Esophagus mucosa (tissue), 1 donor: ENCODE measurements around the gene C4orf17. TPM values are rescaled to one million over a fixed set of nuclear protein-coding genes. Genes with fewer than 3 reads are reported as not detected.

Experiments used
- ATAC-seq: fragments of 200-7000 bp; cut with Tn5 transposase; one replicate; pipeline ENCODE4 v1.9.1; 2020
- total RNA-seq: library from RNA; stranded (reverse); gene quantifications from one replicate; pipeline ENCODE4 v1.2.4, GENCODE V29; 2023
- donor health status: DM: yes; HTN: yes; CAD: no.

Gene C4orf17
- total RNA-seq, 1 donor from 2014 or later, result not detected

DNA sequence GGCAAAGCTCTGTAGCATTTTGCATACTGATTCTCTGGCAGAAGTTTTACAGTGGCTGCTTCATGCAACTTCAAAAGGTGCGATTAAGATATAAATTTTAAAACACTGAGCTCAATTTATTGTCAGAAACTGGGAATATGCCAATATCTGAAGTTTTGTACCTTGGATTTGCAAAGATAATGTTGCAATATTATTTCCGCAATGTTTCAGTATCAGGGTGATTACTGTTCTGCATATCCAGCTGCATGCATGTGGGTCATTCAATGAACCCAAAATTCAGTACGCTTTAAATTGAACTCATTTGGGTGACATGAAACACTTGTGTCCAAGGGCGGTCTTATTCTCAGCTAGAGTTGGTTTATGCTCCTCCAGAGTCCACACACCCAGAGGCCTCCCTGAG is 26.9 kb downstream of the C4orf17 start:
- no peak for ATAC-seq

- ATAC-seq, result no peak
Measured at GRCh38 chr4:99540277-99540939, 29.6 kb downstream of the C4orf17 start.

- no peak for ATAC-seq
Measured at GRCh38 chr4:99552872-99553271, 42.1 kb downstream of the C4orf17 start.

DNA sequence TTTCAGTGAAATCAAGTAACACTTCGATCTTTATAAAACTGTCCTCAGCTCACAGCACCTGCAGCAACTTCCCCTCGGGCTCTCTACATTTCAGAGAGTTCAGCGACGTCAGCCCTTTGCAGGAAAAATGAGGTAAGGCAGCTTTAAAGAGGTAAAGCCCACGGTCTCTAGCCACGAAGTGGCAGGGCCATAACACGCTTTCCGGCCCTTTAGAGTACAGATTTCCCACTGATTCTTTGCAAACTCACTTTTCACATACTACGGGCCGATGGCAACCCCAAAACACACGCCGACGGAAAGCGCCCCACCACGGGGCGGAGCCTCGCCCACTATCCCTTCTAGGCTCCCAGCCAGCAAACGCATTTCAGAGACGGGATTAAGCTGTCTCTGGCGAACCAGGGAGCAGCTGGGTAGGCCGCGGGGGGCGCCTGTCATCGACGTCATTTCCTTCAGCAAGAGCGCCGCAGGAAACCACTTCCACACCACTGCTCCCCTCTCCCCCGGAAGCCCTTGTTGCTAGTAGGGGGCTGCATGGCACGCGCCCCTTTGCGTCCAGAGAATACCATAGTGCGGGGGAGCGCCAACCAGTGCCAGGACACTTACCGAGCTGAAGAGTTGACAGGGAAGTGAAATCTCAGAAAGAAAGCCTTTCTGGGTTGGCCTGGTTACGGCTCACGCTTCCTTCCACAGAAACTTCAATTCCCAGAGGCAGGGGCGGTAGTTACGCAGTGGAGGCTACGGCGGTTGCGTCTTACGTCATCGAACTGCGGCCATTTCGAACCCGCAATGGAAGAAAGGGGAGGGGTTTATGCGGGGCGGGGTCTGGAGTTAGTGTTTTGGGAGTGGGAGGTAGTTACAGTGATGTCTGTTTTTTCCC is 52.7 kb downstream of the C4orf17 start, which contains the start of gene TRMT10A:
TRMT10A (minus strand) TSS at position 730 of the 877 bp plus-strand sequence. CDS start 4,701 bp downstream, outside the sequence.
- ATAC-seq, result peak; percentile 97

- ATAC-seq, result no peak
Measured at GRCh38 chr4:99564921-99565320, 54.1 kb downstream of the C4orf17 start.

GRCh38 chr4:99571883-99572282 is 61.1 kb downstream of the C4orf17 start:
- no peak for ATAC-seq

GRCh38 chr4:99572527-99573240 is 61.9 kb downstream of the C4orf17 start:
- ATAC-seq, result no peak

GRCh38 chr4:99573735-99574368 is 63.0 kb downstream of the C4orf17 start:
- ATAC-seq, result no peak

GRCh38 chr4:99574530-99575324 is 63.9 kb downstream of the C4orf17 start, which contains the start of gene MTTP:
TSS of gene MTTP (plus strand) at chr4:99574824. CDS start at chr4:99574910, 86 bp downstream.
- no peak for ATAC-seq

- no peak for ATAC-seq
Measured at GRCh38 chr4:99578714-99579113, 67.9 kb downstream of the C4orf17 start.

- no peak for ATAC-seq
Measured at GRCh38 chr4:99585516-99585915, 74.7 kb downstream of the C4orf17 start.

DNA sequence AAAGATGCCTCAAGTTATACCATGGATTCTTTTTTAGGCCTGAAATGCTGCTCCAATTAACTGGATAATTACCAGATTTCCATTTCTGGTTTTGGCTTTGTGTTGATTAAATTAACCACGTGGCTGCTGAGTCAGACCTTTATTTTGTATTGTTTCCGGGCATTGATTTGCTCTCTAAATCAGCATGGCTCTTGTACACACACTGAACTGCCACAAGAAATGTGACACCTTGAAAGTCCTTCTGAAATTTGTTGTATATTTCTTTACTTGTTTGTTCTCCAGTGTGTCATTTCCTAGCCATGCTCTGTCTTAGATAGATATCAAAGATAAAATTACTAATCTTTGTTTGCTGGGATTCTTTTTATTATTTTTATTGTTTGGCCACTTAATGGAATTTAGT is 75.5 kb downstream of the C4orf17 start:
- ATAC-seq, result no peak

DNA sequence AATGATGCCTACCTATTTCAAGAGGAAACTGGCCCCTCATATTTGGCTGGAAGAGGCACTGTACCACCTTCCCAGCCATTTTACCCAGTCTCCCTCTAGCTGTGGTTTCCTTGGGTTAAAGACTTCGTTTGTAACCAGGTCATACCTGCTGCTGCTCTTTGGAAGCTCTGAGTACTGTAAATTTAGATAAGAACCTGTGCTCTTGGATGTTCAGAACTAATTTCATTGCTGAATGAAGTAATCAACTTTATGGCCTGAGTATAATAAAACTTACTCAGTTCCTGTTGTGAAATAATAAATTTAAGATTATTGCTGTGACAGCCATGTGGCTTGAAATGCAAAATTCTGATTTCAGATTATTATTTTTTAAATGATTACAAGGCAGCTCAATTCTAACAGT is 76.0 kb downstream of the C4orf17 start:
- no peak for ATAC-seq

- ATAC-seq, result no peak
Measured at GRCh38 chr4:99587309-99587708, 76.5 kb downstream of the C4orf17 start.

- ATAC-seq, result no peak
Measured at GRCh38 chr4:99587803-99588202, 77.0 kb downstream of the C4orf17 start.

DNA sequence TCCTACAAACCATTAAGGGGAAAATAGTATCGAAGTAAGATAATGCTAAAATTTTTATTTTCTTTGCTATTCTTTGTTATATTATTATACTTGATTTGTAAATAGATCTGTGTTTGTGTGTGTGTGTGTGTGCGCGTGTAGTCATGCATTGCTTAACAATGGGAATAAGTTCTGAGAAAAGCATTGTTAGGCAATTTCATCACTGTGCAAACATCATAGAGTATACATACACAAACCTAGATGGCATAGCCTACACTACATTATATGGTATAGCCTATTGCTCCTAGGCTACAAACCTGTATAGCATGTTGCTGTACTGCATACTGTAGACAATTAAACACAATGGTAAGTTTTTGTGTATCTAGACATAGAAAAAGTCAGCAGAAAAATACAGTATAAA is 80.9 kb downstream of the C4orf17 start:
- no peak for ATAC-seq

Other genes starting within 250 kb of the C4orf17 start
- not detected for gene ADH1A, start 220.0 kb upstream of the C4orf17 start, total RNA-seq
- 14.2 TPM for gene ADH1B, start 189.6 kb upstream of the C4orf17 start, total RNA-seq
- gene ADH1C, start 158.3 kb upstream of the C4orf17 start, total RNA-seq, result 0.64 TPM
- gene ADH7, start 75.7 kb upstream of the C4orf17 start, total RNA-seq, result 120 TPM
- gene TRMT10A, start 53.0 kb downstream of the C4orf17 start, total RNA-seq, result 3.9 TPM
- gene MTTP, start 63.8 kb downstream of the C4orf17 start, total RNA-seq, result not detected
- gene C4orf54, start 146.8 kb downstream of the C4orf17 start, total RNA-seq, result not detected